HepG2 (cell line): ENCODE measurements around the gene ATG2A. TPM values are rescaled to one million over a fixed set of nuclear protein-coding genes. Genes with fewer than 3 reads are reported as not detected.

Experiments used
- ATAC-seq: fragments of 200-7000 bp; cut with Tn5 transposase; 3 replicates; pipeline ENCODE4 v1.9.1; 2020; ENCODE audit warnings: mild to moderate bottlenecking, moderate library complexity
- BruUV-seq: library from RNA; stranded (reverse); fragments of 400-500 nt; replicated peaks from 2 replicates; lab custom pipeline; 2021; lab: Mats Ljungman, UMichigan
- CTCF ChIA-PET: fragments of 300-600 bp; formaldehyde crosslinking; extraction: SDS; loops from one replicate; lab custom pipeline; 2021; ENCODE audit warnings: low total read pairs, inconsistent platforms, low intra/inter-chr PET ratio; lab: Yijun Ruan, JAX
- POLR2A ChIA-PET: fragments of 350-600 bp; sonication (Branson Sonifier 250); formaldehyde crosslinking; loops from one replicate; lab custom pipeline; 2020; ENCODE audit warnings: antibody characterized with exemption, inconsistent platforms; lab: Yijun Ruan, JAX
- DNase-seq: peaks from one replicate; pipeline ENCODE4 v3.0.0-alpha.2; 2015; ENCODE audit warnings: low spot score
- FAIRE-seq: peaks from 3 replicates; lab custom pipeline; 2011; peaks lifted over from hg19 to GRCh38; lab: Jason Lieb, UNC
- H2AFZ ChIP-seq: one replicate; pipeline ENCODE4 v1.6.1; 2011; ENCODE audit warnings: low read length, inconsistent platforms
- H3K27ac ChIP-seq: fragments of 300-600 bp; 3 replicates; pipeline ENCODE4 v1.8.0; 2011; ENCODE audit warnings: mixed run types, mild to moderate bottlenecking, mixed read lengths, low read length, inconsistent platforms; ENCODE audit not compliant: insufficient read depth; ENCODE audit errors: extremely low read length
- H3K27me3 ChIP-seq, 2 experiments: fragments of 200-600 bp in 1 of 2; 2 replicates in 1 of 2; 3 replicates in 1 of 2; pipeline versions ENCODE4 v1.6.0 to v1.8.0; 2011; ENCODE audit warnings: low read length in 2 of 2, mild to moderate bottlenecking in 2 of 2, moderate library complexity in 2 of 2, inconsistent platforms in 1 of 2; ENCODE audit not compliant: insufficient read depth in 2 of 2, control insufficient read depth in 1 of 2
- H3K36me3 ChIP-seq, 2 experiments: fragments of 200-600 bp in 1 of 2; replicated peaks in 1 of 2; 2 replicates in 1 of 2; 3 replicates in 1 of 2; pipeline versions ENCODE4 v1.5.1 to v1.8.0; 2011; ENCODE audit warnings: low read length in 2 of 2, inconsistent platforms in 1 of 2; ENCODE audit not compliant: insufficient read depth in 2 of 2, control insufficient read depth in 1 of 2
- H3K4me1 ChIP-seq: 2 replicates; pipeline ENCODE4 v1.5.1; 2012; ENCODE audit warnings: low read length, inconsistent platforms; ENCODE audit not compliant: insufficient read depth
- H3K4me2 ChIP-seq: 2 replicates; pipeline ENCODE4 v1.6.0; 2011; ENCODE audit warnings: low read depth, low read length, inconsistent platforms
- H3K4me3 ChIP-seq, 3 experiments: fragments of 200-600 bp in 1 of 3; sonication (generic), shearing (Covaris generic) in 1 of 3; replicated peaks in 1 of 3; 2 replicates each; pipeline ENCODE4 v1.5.1; 2011 to 2016; ENCODE audit warnings: low read length in 3 of 3, inconsistent platforms in 2 of 3, low read depth in 2 of 3, mild to moderate bottlenecking in 2 of 3, control low read depth in 1 of 3, mixed read lengths in 1 of 3; ENCODE audit not compliant: insufficient read depth in 1 of 3
- H3K79me2 ChIP-seq: one replicate; pipeline ENCODE4 v1.6.1; 2011; ENCODE audit warnings: low read length, inconsistent platforms; ENCODE audit not compliant: insufficient read depth
- H3K9ac ChIP-seq: 2 replicates; pipeline ENCODE4 v1.6.0; 2011; ENCODE audit warnings: mild to moderate bottlenecking, low read depth, low read length, inconsistent platforms; ENCODE audit not compliant: insufficient read depth
- H3K9me3 ChIP-seq: 2 replicates; pipeline ENCODE4 v1.5.1; 2012; ENCODE audit warnings: mild to moderate bottlenecking, low read length
- H4K20me1 ChIP-seq: 2 replicates; pipeline ENCODE4 v1.6.0; 2011; ENCODE audit warnings: inconsistent platforms, mild to moderate bottlenecking, low read length, moderate library complexity; ENCODE audit not compliant: insufficient read depth
- ATF1 ChIP-seq: IDR thresholded peaks from 2 replicates; pipeline ENCODE4 v1.6.1; 2016; ENCODE audit warnings: mild to moderate bottlenecking, control low read depth
- CCAR2 ChIP-seq: fragments of 200-400 bp; formaldehyde crosslinking; optimal IDR thresholded peaks from 2 replicates; pipeline ENCODE3; 2018; ENCODE audit warnings: low read depth, mild to moderate bottlenecking, low read length, moderate library complexity
- CHCHD3 ChIP-seq: sonication (generic); formaldehyde crosslinking; IDR thresholded peaks from 2 replicates; pipeline ENCODE4 v1.8.0; 2022; ENCODE audit warnings: mild to moderate bottlenecking, missing genetic modification reagents, moderate library complexity
- CREB1 ChIP-seq, 2 experiments: fragments of 450-650 bp in 1 of 2; IDR thresholded peaks; 2 replicates each; pipeline ENCODE4 v1.6.1; 2016 to 2017; ENCODE audit warnings: control low read depth in 1 of 2, mild to moderate bottlenecking in 1 of 2, missing compliant biosample characterization in 1 of 2, missing genetic modification characterization in 1 of 2
- CREM ChIP-seq, 2 experiments: sonication (generic) in 1 of 2; formaldehyde crosslinking in 1 of 2; IDR thresholded peaks; 2 replicates each; pipeline versions ENCODE4 v1.4.0 to v1.6.1; 2016 to 2020; ENCODE audit warnings: antibody characterized with exemption in 1 of 2, mild to moderate bottlenecking in 1 of 2, missing genetic modification reagents in 1 of 2
- HOXD1 ChIP-seq: sonication (generic); formaldehyde crosslinking; IDR thresholded peaks from 2 replicates; pipeline ENCODE4 v1.5.0; 2020; ENCODE audit warnings: missing genetic modification reagents
- JUN ChIP-seq: sonication (generic); formaldehyde crosslinking; IDR thresholded peaks from 2 replicates; pipeline ENCODE4 v1.4.0; 2020; ENCODE audit warnings: mild to moderate bottlenecking, missing genetic modification reagents
- KDM6A ChIP-seq: IDR thresholded peaks from 2 replicates; pipeline ENCODE4 v1.6.1; 2016; ENCODE audit warnings: low read depth
- KLF12 ChIP-seq: sonication (generic); formaldehyde crosslinking; IDR thresholded peaks from 2 replicates; pipeline ENCODE4 v1.4.0; 2020; ENCODE audit warnings: missing genetic modification reagents, borderline replicate concordance
- NFYB ChIP-seq: sonication (generic); formaldehyde crosslinking; IDR thresholded peaks from 2 replicates; pipeline ENCODE4 v1.4.0; 2020; ENCODE audit warnings: missing genetic modification reagents
- NRL ChIP-seq: sonication (generic); formaldehyde crosslinking; IDR thresholded peaks from 2 replicates; pipeline ENCODE4 v1.5.0; 2020; ENCODE audit warnings: missing genetic modification reagents, mild to moderate bottlenecking, moderate library complexity, borderline replicate concordance
- RFX3 ChIP-seq: IDR thresholded peaks from 2 replicates; pipeline ENCODE4 v1.6.1; 2016; ENCODE audit warnings: missing biosample characterization, missing genetic modification reagents
- RFXAP ChIP-seq: sonication (generic); formaldehyde crosslinking; IDR thresholded peaks from 2 replicates; pipeline ENCODE4 v1.4.0; 2020; ENCODE audit warnings: missing genetic modification reagents, borderline replicate concordance
- SAP130 ChIP-seq: IDR thresholded peaks from 2 replicates; pipeline ENCODE4 v1.6.1; 2016; ENCODE audit warnings: low read depth
- THRA ChIP-seq: sonication (generic); formaldehyde crosslinking; IDR thresholded peaks from 2 replicates; pipeline ENCODE4 v1.4.0; 2020; ENCODE audit warnings: missing genetic modification reagents, borderline replicate concordance
- ZKSCAN1 ChIP-seq: fragments of 150-350 bp; IDR thresholded peaks from 2 replicates; pipeline ENCODE4 v1.6.1; 2014; ENCODE audit warnings: low read length
- ZNF10 ChIP-seq: sonication (generic); formaldehyde crosslinking; IDR thresholded peaks from 2 replicates; pipeline ENCODE4 v1.4.0; 2020; ENCODE audit warnings: mild to moderate bottlenecking, low read depth, missing genetic modification reagents, borderline replicate concordance
- ZNF121 ChIP-seq: sonication (generic); formaldehyde crosslinking; IDR thresholded peaks from 2 replicates; pipeline ENCODE4 v1.5.0; 2020; ENCODE audit warnings: mild to moderate bottlenecking, missing genetic modification reagents
- ZNF264 ChIP-seq: sonication (generic); formaldehyde crosslinking; IDR thresholded peaks from 2 replicates; pipeline ENCODE4 v1.4.0; 2020; ENCODE audit warnings: missing genetic modification reagents
- ZNF326 ChIP-seq: sonication (generic); formaldehyde crosslinking; IDR thresholded peaks from 2 replicates; pipeline ENCODE4 v1.4.0; 2020; ENCODE audit warnings: missing genetic modification reagents, borderline replicate concordance
- ZNF484 ChIP-seq: sonication (generic); formaldehyde crosslinking; IDR thresholded peaks from 2 replicates; pipeline ENCODE4 v1.5.1; 2020; ENCODE audit warnings: mild to moderate bottlenecking, low read depth, missing genetic modification reagents, borderline replicate concordance
- ZNF552 ChIP-seq: sonication (generic); formaldehyde crosslinking; IDR thresholded peaks from 2 replicates; pipeline ENCODE4 v1.9.0; 2022; ENCODE audit warnings: missing genetic modification reagents, mild to moderate bottlenecking, borderline replicate concordance
- ZNF670 ChIP-seq: sonication (generic); formaldehyde crosslinking; IDR thresholded peaks from 2 replicates; pipeline ENCODE4 v1.8.0; 2022; ENCODE audit warnings: mild to moderate bottlenecking, missing genetic modification reagents, borderline replicate concordance
- ZNF720 ChIP-seq: sonication (generic); formaldehyde crosslinking; IDR thresholded peaks from 2 replicates; pipeline ENCODE4 v1.4.0; 2020; ENCODE audit warnings: missing genetic modification reagents
- WGBS: methylation state at CpG from one replicate; pipeline ENCODE4 v1.1.6; 2017; ENCODE audit warnings: low lambda C conversion rate; 5-methylcytosine and 5-hydroxymethylcytosine counted together
- in situ Hi-C: cut with HindIII; loops from 2 replicates; pipeline ENCODE4 v1.10.0; 2017; ENCODE audit warnings: low pct_unique_long_range_greater_than_20kb; ENCODE audit not compliant: extremely low pct_ligation_motif_present
- intact Hi-C: fragments of 100-400 bp; cut with micrococcal nuclease; formaldehyde crosslinking; loops from one replicate; pipeline ENCODE4 v1.10.0; 2022; ENCODE audit not compliant: unreplicated experiment
- polyA plus RNA-seq, 8 experiments: library from polyadenylated mRNA; depleted of rRNA in 3 of 8; stranded (reverse) in 7 of 8; unstranded in 1 of 8; fragments of >200 nt; fragmentation: Illumina TruSeq in 4 of 8; extraction: Trizol in 4 of 8; gene quantifications; 2 replicates each; pipeline versions ENCODE4 v1.2.1 to v1.2.3, GENCODE V29; 2011 to 2016; ENCODE audit warnings: low read depth in 4 of 8, missing spikeins in 1 of 8, mixed read lengths in 1 of 8; ENCODE audit not compliant: insufficient read depth in 1 of 8
- total RNA-seq, 5 experiments: library from RNA; depleted of rRNA; stranded (reverse); fragments of >200 nt; fragmentation: Illumina TruSeq; extraction: Trizol; gene quantifications; 2 replicates each; pipeline ENCODE4 v1.2.3, GENCODE V29; 2016; ENCODE audit warnings: low read depth in 1 of 5
- TF ChIP-seq, protein P1 (sequence below): sonication (generic); formaldehyde crosslinking; IDR thresholded peaks from 2 replicates; pipeline ENCODE4 v1.5.0; 2020; ENCODE audit warnings: missing genetic modification reagents

Gene ATG2A
- total and polyA plus RNA-seq, 2 of the 13 experiments (the other 11 are each of a cell fraction or from before 2014, with no cell fraction given): 6.7 to 8.0 TPM

DNA sequence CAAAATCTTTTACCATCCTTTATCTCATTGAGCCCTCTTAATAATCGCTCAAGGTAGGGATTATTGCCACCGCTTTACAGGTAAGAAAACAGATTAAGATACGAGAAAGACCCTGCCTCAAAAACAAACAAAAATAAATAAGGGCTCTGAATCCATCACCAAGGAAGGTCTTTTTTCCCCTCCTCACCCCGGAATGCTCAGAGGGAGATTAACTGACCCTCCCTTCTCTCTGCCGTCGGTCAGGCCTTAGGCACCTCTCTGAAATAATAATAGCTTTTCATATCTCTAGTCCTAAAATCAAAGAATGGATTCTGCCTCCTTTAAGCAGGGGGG lies 620 bp upstream of the ATG2A start:
- Histone ChIP-seq H4K20me1 (peaks cover 5% of the 10 kb centered on the region; the same call in 1 of the 2 replicates), H3K4me3 (peak overlapping the region; percentile 65 to 78 (median 67)), H3K9me3 (no peaks in the 10 kb centered on the region), H3K4me1 (peaks cover 40% of the 10 kb centered on the region), H3K27me3 (no peaks in the 10 kb centered on the region; a peak in 1 of 5 replicates), H2AFZ (peak overlapping the region; percentile 60), H3K36me3 (peaks cover 13 to 17% of the 10 kb centered on the region in 2 experiments; a peak in 4 of 5 replicates), H3K27ac (peak overlapping the region; percentile 37), H3K9ac (peak overlapping the region; percentile 78), H3K4me2 (peak overlapping the region; percentile 87), H3K79me2 (peaks cover 15% of the 10 kb centered on the region)
- ChIA-PET CTCF (no interaction called here), POLR2A (no interaction called here)
- WGBS: 1% methylated on average over 6 of the region's 6 CpGs
- BruUV-seq: TSS peak; percentile 83
- in situ Hi-C loops (no loop called here), intact Hi-C loops (loop anchor here (1.0 to 2.0 kb wide), 2 partner anchors 70 to 79 kb away; partner anchors contain the start of gene BATF2)
- ATAC-seq: no peak
- no peak for DNase-seq
- FAIRE-seq: no peak
- TF ChIP-seq ZNF121 (CRISPR knock-in tag) (no peak), CREM (IDR thresholded peaks at IDR 0.05) (0 out of 2 replicates have a peak, but pooled peaks have one; percentile 6), CREM (CRISPR knock-in tag; IDR thresholded peaks at IDR 0.05) (no peak), KLF12 (CRISPR knock-in tag) (0 out of 2 replicates have a peak, but pooled peaks have one; percentile 41), ZNF670 (CRISPR knock-in tag) (no peak), ZNF326 (CRISPR knock-in tag) (no peak), RFX3 (CRISPR knock-in tag) (no peak), ZNF720 (CRISPR knock-in tag) (no peak), ZNF10 (CRISPR knock-in tag) (no peak), ZKSCAN1 (no peak), CREB1 (IDR thresholded peaks at IDR 0.05) (no peak), CREB1 (CRISPR knock-in tag; IDR thresholded peaks at IDR 0.05) (peak; percentile 9; the same call in 1 of the 2 replicates), ZNF484 (CRISPR knock-in tag) (no peak), ZNF552 (no peak), THRA (CRISPR knock-in tag) (no peak), HOXD1 (CRISPR knock-in tag) (no peak), CHCHD3 (no peak), NFYB (CRISPR knock-in tag) (no peak), ATF1 (CRISPR knock-in tag) (0 out of 2 replicates have a peak, but pooled peaks have one; percentile 9), JUN (no peak), NRL (no peak), KDM6A (CRISPR knock-in tag) (no peak), CCAR2 (no peak), SAP130 (CRISPR knock-in tag) (no peak), RFXAP (CRISPR knock-in tag) (no peak), ZNF264 (CRISPR knock-in tag) (no peak)
- TF ChIP-seq, protein P1, sequence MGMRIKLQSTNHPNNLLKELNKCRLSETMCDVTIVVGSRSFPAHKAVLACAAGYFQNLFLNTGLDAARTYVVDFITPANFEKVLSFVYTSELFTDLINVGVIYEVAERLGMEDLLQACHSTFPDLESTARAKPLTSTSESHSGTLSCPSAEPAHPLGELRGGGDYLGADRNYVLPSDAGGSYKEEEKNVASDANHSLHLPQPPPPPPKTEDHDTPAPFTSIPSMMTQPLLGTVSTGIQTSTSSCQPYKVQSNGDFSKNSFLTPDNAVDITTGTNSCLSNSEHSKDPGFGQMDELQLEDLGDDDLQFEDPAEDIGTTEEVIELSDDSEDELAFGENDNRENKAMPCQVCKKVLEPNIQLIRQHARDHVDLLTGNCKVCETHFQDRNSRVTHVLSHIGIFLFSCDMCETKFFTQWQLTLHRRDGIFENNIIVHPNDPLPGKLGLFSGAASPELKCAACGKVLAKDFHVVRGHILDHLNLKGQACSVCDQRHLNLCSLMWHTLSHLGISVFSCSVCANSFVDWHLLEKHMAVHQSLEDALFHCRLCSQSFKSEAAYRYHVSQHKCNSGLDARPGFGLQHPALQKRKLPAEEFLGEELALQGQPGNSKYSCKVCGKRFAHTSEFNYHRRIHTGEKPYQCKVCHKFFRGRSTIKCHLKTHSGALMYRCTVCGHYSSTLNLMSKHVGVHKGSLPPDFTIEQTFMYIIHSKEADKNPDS (CRISPR knock-in tag): no peak
